Testis (tissue), 2 donors: ENCODE results near the gene DENND1A.

Experiments used
- POLR2A ChIP-seq: fragments of 450-650 bp; IDR thresholded peaks from one replicate; pipeline ENCODE4 v1.6.1; 2017; ENCODE audit warnings: antibody characterized with exemption, mild to moderate bottlenecking, moderate library complexity
- TF ChIP-seq, protein P1 (sequence below), 3 experiments: fragments of 450-650 bp in 2 of 3; fragments of 200-600 bp in 1 of 3; sonication (generic) in 1 of 3; IDR thresholded peaks; one replicate each; pipeline ENCODE4 v1.5.1; 2016 to 2019; ENCODE audit warnings: antibody characterized with exemption in 3 of 3, mild to moderate bottlenecking in 2 of 3, moderate library complexity in 1 of 3

DNA sequence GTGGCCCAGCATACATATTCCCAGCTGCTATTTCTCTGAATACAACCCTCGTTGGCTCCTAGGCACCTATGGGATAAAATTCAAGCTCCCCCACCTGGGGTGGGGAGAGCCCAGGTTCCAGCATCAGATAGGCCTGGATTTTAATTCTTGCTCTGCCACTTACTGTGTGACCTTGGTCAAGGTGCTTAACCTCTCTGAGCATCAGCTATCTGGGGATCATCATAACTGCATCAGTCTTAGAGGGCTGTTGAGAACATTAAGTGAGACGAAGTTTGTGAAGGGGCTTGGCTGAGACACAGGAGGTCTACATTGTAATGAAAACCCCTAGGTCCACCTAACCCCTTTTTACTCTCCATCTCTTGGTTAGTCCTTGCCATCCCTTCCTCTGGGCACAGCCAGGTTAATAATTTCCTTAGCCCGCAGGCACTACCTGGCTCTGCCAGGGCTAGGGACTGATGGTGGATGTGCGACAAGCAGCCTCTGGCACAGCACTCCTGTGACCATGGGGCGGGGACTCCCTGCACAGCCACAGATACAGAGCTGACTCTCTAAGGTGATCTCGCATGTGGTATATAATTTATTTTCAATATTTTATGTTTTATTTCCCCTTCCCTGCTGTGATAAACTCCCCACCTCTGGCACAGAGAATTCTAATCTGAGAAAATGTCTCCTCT is 505.2 kb downstream of the DENND1A start:
- TF ChIP-seq, protein P1, sequence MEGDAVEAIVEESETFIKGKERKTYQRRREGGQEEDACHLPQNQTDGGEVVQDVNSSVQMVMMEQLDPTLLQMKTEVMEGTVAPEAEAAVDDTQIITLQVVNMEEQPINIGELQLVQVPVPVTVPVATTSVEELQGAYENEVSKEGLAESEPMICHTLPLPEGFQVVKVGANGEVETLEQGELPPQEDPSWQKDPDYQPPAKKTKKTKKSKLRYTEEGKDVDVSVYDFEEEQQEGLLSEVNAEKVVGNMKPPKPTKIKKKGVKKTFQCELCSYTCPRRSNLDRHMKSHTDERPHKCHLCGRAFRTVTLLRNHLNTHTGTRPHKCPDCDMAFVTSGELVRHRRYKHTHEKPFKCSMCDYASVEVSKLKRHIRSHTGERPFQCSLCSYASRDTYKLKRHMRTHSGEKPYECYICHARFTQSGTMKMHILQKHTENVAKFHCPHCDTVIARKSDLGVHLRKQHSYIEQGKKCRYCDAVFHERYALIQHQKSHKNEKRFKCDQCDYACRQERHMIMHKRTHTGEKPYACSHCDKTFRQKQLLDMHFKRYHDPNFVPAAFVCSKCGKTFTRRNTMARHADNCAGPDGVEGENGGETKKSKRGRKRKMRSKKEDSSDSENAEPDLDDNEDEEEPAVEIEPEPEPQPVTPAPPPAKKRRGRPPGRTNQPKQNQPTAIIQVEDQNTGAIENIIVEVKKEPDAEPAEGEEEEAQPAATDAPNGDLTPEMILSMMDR (IDR thresholded peaks at IDR 0.05), result no peak
- TF ChIP-seq POLR2A, result no peak
